BLaER1 (cell line): ENCODE measurements around the gene ABHD2.
A peak's percentile ranks its signal among the peaks of the same experiment; 100 is the strongest.

Experiments used
- H3K27ac ChIP-seq: shearing (Covaris generic); formaldehyde crosslinking; 2 replicates; pipeline ENCODE4 v1.8.1; 2022
- H3K27me3 ChIP-seq: shearing (Covaris generic); formaldehyde crosslinking; 2 replicates; pipeline ENCODE4 v1.8.1; 2022
- H3K36me3 ChIP-seq: shearing (Covaris generic); formaldehyde crosslinking; 2 replicates; pipeline ENCODE4 v1.8.1; 2022
- H3K4me1 ChIP-seq: shearing (Covaris generic); formaldehyde crosslinking; 2 replicates; pipeline ENCODE4 v1.8.1; 2022
- H3K4me2 ChIP-seq: shearing (Covaris generic); formaldehyde crosslinking; 2 replicates; pipeline ENCODE4 v1.8.1; 2022
- H3K4me3 ChIP-seq: shearing (Covaris generic); formaldehyde crosslinking; 2 replicates; pipeline ENCODE4 v1.8.1; 2022
- H3K9ac ChIP-seq: shearing (Covaris generic); formaldehyde crosslinking; 2 replicates; pipeline ENCODE4 v1.8.1; 2022
- H3K9me3 ChIP-seq: shearing (Covaris generic); formaldehyde crosslinking; 2 replicates; pipeline ENCODE4 v1.8.1; 2022
- H4K20me1 ChIP-seq: shearing (Covaris generic); formaldehyde crosslinking; 2 replicates; pipeline ENCODE4 v1.8.1; 2022
- Cebpa-rat ChIP-seq: shearing (Covaris generic); IDR thresholded peaks from 2 replicates; pipeline ENCODE4 v1.8.1; 2022

Gene ABHD2

GRCh38 chr15:89087161-89087829 is 961 bp upstream of the ABHD2 start:
- Histone ChIP-seq H3K4me1 (peaks cover 44% of the 10 kb centered on the region), H3K9me3 (no peaks in the 10 kb centered on the region), H3K27ac (peak overlapping the region; percentile 74), H3K9ac (peak overlapping the region; percentile 64), H3K4me2 (peak overlapping the region; percentile 93), H3K36me3 (no peaks in the 10 kb centered on the region), H4K20me1 (no peaks in the 10 kb centered on the region), H3K27me3 (no peaks in the 10 kb centered on the region), H3K4me3 (peak overlapping the region; percentile 92)
- no peak for TF ChIP-seq Cebpa-rat

DNA sequence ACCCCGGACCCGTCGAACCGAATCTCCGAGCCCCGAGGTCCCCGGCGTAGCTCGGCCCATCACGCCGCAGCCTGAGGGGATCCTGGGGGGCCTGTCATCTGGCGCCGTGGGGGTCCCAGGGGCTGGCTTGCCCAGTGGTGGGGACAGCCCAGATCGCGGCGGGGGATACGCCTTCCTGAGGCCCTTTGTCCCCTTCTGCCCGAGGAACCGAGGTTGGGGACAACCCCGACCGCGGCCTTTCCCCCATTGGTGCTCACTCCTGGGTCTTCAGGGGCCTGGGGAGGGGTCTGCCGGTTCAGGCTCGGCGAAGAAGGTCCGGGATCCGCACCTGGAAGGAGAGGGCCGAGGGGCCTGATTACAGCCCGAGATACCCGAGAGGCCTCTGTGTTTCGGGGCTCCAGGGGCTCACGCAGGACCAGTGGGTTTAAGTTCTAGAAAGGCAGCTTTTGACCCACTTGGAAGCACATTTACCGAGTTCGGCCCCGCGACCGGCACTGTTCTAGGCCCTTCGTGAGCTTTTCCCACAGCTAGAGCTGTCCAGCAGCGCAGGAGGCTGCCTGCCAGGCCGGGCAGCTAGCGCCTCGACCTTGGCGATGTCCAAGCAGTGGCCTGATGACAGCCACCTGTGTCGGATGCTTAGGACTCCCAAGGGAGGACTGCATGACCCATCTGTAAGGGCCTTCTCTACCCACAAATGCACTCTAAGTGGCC is 504 bp downstream of the ABHD2 start:
- Histone ChIP-seq H3K4me3 (peak overlapping the region; percentile 92), H3K27me3 (no peaks in the 10 kb centered on the region), H3K27ac (peak overlapping the region; percentile 87), H4K20me1 (0 out of 2 replicates have a peak, but pooled peaks cover 9% of the 10 kb centered on the region), H3K4me2 (peak overlapping the region; percentile 94), H3K9me3 (no peaks in the 10 kb centered on the region), H3K36me3 (peaks cover 9% of the 10 kb centered on the region), H3K4me1 (peaks cover 44% of the 10 kb centered on the region), H3K9ac (peak overlapping the region; percentile 92)
- no peak for TF ChIP-seq Cebpa-rat

DNA sequence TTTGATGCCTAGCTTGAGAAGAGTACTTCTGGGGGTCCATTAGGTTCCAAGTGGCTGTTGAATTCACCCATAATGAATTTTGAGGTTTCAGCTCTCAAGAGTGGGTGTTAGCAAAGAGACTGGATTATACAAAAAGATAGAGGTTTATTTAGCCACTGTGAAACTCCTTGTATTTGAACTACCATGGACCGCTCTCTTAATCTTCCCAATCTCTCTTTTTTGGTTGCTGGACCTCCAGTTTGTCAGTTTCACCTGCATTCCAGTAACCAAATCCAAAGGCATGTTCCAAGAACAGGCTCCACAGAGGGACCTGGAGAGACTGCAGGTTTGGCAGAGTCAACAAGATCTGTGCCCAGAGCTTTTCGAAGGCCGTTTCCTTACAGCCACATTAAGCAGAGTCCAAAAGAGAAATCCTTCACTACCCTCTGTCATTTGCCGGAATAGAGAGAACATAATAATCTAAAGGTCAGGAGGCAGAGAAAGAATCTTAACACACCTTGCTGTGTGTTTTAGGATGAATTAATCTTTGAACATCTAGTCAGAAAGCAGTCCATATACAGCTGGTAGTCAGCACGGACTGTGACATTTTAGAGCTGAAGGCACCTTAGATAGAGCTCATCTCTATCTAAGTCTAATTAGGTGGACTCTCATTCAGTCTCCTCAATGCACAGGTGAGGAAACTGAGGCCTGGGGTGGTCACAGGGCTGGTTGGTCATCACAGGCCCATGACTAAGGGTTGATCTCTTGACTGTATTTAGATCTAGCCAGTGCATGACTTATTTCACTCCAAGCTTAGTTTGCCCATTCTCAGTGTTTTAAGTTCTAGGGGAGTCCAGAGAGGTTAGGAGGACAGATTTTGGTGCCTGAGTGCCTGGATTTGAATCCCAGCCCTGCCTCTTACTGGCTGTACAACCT is 1.3 kb downstream of the ABHD2 start:
- Histone ChIP-seq H3K27me3 (no peaks in the 10 kb centered on the region), H3K36me3 (peaks cover 17% of the 10 kb centered on the region), H3K4me2 (peak overlapping the region; percentile 94), H3K9me3 (no peaks in the 10 kb centered on the region), H3K27ac (peak overlapping the region; percentile 87), H3K9ac (peak overlapping the region; percentile 92), H3K4me3 (peak overlapping the region; percentile 92), H3K4me1 (peaks cover 44% of the 10 kb centered on the region), H4K20me1 (0 out of 2 replicates have a peak, but pooled peaks cover 9% of the 10 kb centered on the region)
- TF ChIP-seq Cebpa-rat = no peak

DNA sequence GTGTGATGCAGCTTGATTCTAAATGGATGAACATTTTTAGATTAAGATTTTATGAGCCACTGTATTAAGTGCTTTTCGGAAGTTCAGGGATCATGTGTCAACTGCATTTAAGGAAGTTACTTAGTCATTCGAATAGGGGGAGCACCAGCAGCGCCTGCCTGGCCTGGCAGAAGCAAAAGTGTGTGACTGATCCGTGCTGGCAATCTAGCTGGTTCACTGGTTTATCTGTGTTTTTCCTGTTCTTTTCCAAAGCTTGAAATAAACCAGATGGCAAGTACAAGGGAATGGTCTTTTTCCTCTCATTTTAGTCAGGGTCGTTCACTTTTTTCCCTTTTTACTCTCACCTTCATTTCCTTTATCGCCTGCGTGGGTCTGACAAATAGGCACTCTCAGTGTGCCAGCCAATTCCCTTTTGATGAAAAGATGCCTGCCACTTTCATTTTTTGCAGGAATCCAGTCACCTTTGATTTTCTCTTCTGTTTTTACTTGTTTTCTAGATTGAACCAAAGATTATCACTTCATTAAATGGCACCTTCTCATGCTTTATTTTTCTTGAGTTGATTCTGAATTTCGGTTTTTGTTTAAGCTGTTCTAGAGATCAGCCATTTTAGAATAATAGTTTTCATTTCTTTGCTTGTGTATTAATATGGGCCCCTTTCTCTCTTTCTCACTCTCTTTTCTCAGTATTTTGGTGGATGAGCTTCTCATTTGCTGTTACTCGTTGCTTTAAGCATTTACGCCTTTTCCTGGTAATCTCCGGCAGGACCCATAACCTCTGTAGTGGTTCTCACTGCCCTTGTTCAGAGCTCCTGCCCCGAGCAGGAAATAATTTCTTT is 2.8 kb downstream of the ABHD2 start:
- H3K4me2 ChIP-seq = peak overlapping the region; percentile 94
- H3K4me3 ChIP-seq = peak overlapping the region; percentile 29

DNA sequence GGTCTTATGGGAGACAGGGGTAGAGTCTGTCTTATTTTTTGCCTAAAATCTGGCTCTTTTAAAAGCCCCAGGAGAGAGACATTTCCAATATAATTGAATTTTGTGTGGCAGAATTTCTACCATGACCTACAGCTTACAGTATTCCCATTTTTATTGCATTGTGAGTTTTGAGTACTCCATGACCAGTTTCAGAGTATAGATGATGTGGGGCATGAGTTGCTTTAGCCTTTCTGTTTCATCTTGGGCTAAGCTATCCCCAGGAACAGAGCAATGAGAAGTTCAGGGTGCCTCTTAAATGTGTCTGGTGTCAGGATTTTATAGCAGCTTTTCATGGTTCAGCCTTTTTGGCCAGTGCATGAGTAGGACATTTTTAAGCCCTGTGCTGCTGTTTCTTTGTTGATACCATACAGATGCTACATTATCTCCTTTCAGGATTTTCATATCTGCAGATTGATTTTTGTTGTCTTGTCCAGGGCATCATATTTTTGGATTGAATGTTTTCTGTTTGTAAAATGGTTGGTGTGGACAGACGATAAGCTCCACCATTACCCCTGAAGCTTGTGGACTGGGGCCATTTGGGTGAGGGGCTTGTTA is 3.5 kb downstream of the ABHD2 start:
- no peak overlapping the region; the same call in 1 of the 2 replicates for H3K9ac ChIP-seq
- no peak overlapping the region for H3K4me3 ChIP-seq

More for the DNA sequence above, 2.8 kb downstream of the ABHD2 start:
- peaks cover 44% of the 10 kb centered on the region for H3K4me1 ChIP-seq
- TF ChIP-seq Cebpa-rat = no peak
- 0 out of 2 replicates have a peak overlapping the region, but pooled peaks have one; percentile 11 for H3K27ac ChIP-seq
- peaks cover 19% of the 10 kb centered on the region; the same call in 1 of the 2 replicates for H4K20me1 ChIP-seq
- H3K36me3 ChIP-seq = peaks cover 31% of the 10 kb centered on the region
- no peaks in the 10 kb centered on the region for H3K27me3 ChIP-seq
- H3K9me3 ChIP-seq = no peaks in the 10 kb centered on the region
- peak overlapping the region; percentile 61 for H3K9ac ChIP-seq

DNA sequence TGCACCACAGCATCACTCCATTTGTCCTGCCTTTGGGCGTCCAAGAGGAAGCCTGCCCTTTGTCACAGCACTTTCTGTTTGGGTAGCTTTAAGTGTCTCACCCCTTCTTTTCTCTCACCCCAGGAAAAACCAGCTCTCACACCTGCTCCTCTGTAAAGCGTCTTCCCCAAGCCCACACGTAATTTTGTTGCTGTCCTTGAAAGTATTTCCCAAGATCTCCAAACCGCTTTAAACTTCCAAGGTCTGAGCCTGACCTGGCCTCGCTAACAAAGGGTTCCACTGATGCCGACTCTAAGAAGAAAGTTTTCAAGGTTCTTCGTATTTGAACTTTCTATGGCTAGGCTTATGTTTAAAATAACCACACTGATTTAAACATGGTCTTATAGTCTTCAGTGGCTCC is 5.3 kb downstream of the ABHD2 start:
- no peak for TF ChIP-seq Cebpa-rat
- H3K4me1 ChIP-seq = peaks cover 33% of the 10 kb centered on the region
- H3K9me3 ChIP-seq = no peaks in the 10 kb centered on the region
- H3K4me2 ChIP-seq = no peak overlapping the region
- peaks cover 38% of the 10 kb centered on the region; the same call in 1 of the 2 replicates for H4K20me1 ChIP-seq
- no peaks in the 10 kb centered on the region for H3K27me3 ChIP-seq
- no peak overlapping the region for H3K4me3 ChIP-seq
- H3K36me3 ChIP-seq = peaks cover 35% of the 10 kb centered on the region
- H3K27ac ChIP-seq = no peak overlapping the region
- H3K9ac ChIP-seq = no peak overlapping the region

More for the DNA sequence above, 3.5 kb downstream of the ABHD2 start:
- Histone ChIP-seq H3K4me2 (peak overlapping the region; percentile 94), H4K20me1 (peaks cover 24% of the 10 kb centered on the region; the same call in 1 of the 2 replicates), H3K27me3 (no peaks in the 10 kb centered on the region), H3K4me1 (peaks cover 44% of the 10 kb centered on the region), H3K36me3 (peaks cover 32% of the 10 kb centered on the region), H3K27ac (0 out of 2 replicates have a peak overlapping the region, but pooled peaks have one; percentile 11), H3K9me3 (no peaks in the 10 kb centered on the region)
- TF ChIP-seq Cebpa-rat = no peak

DNA sequence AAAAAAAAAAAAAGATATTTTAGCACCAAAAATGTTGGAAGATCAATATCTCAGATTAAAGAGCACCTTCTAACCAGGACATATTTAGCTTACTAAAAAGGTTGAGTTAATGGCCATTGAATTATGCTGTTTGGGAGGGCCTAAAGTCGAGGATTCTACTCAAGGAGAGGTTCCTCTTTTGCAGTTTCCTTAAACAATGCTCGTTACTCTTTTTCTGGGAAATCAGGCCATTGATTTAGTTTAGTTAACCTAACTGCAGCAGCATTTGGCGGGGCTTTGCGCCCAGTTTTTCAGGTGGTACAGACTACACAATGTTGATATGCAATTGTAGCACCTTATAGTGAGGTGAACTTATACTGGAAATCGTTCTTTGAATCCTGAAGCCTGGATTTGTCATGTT is 6.8 kb downstream of the ABHD2 start:
- Histone ChIP-seq H3K9ac (no peak overlapping the region), H3K36me3 (peaks cover 51% of the 10 kb centered on the region), H3K4me1 (peaks cover 19% of the 10 kb centered on the region), H3K27me3 (no peaks in the 10 kb centered on the region), H4K20me1 (peaks cover 39% of the 10 kb centered on the region; the same call in 1 of the 2 replicates), H3K4me2 (no peak overlapping the region), H3K4me3 (no peak overlapping the region), H3K9me3 (no peaks in the 10 kb centered on the region), H3K27ac (no peak overlapping the region)
- no peak for TF ChIP-seq Cebpa-rat

- Histone ChIP-seq H3K9me3 (no peaks in the 10 kb centered on the region), H3K4me3 (no peak overlapping the region), H3K27me3 (no peaks in the 10 kb centered on the region), H3K4me1 (peaks cover 16% of the 10 kb centered on the region), H3K27ac (no peak overlapping the region), H3K9ac (no peak overlapping the region), H4K20me1 (peaks cover 39% of the 10 kb centered on the region; the same call in 1 of the 2 replicates), H3K4me2 (no peak overlapping the region), H3K36me3 (peaks cover 56% of the 10 kb centered on the region)
- no peak for TF ChIP-seq Cebpa-rat
Measured at GRCh38 chr15:89095556-89095955, 7.3 kb downstream of the ABHD2 start.
